HG03108 (cell line): Measurements from ENCODE around the gene HTR6.
A peak's percentile ranks its signal among the peaks of the same experiment; 100 is the strongest.
"Not testable (repeated sequence)": the region's sequence is repeated elsewhere in the genome, so short reads cannot be mapped to it uniquely, and the experiment has no call there.

ENCODE experiments used
- ATAC-seq: cut with Tn5 transposase; IDR thresholded peaks from one replicate; pipeline ENCODE4 v1.9.1; 2021; ENCODE audit warnings: moderate library complexity; ENCODE audit not compliant: unreplicated experiment

The HTR6 gene

GRCh38 chr1:19637606-19638005, 27.1 kb upstream of the HTR6 start:
- no peak for ATAC-seq

GRCh38 chr1:19639228-19639627, 25.4 kb upstream of the HTR6 start:
- ATAC-seq: not testable (repeated sequence)

GRCh38 chr1:19639999-19640362, 24.7 kb upstream of the HTR6 start:
- no peak for ATAC-seq

- ATAC-seq: no peak
Measured at GRCh38 chr1:19640363-19641316, 24.0 kb upstream of the HTR6 start.

GRCh38 chr1:19643121-19643520, 21.6 kb upstream of the HTR6 start:
- ATAC-seq: no peak

- peak; percentile 48 for ATAC-seq
Measured at GRCh38 chr1:19643602-19644394, 20.9 kb upstream of the HTR6 start, which contains the start of gene NBL1. NBL1 (plus strand) TSS chr1:19644311; CDS start chr1:19655031, 10,720 bp downstream.

GRCh38 chr1:19644395-19644680, 20.3 kb upstream of the HTR6 start:
- ATAC-seq: no peak

- ATAC-seq: no peak
Measured at GRCh38 chr1:19644681-19645410, 19.8 kb upstream of the HTR6 start.

GRCh38 chr1:19645411-19646251, 19.0 kb upstream of the HTR6 start:
- ATAC-seq: no peak

GRCh38 chr1:19646377-19647319, 18.0 kb upstream of the HTR6 start:
- ATAC-seq: no peak

GRCh38 chr1:19647643-19648042, 17.0 kb upstream of the HTR6 start:
- no peak for ATAC-seq

GRCh38 chr1:19648239-19648638, 16.4 kb upstream of the HTR6 start:
- no peak for ATAC-seq

- ATAC-seq: no peak
Measured at GRCh38 chr1:19648689-19649088, 16.0 kb upstream of the HTR6 start.

- no peak for ATAC-seq
Measured at GRCh38 chr1:19650416-19651140, 14.1 kb upstream of the HTR6 start.

GRCh38 chr1:19651141-19651737, 13.4 kb upstream of the HTR6 start:
- no peak for ATAC-seq

GRCh38 chr1:19654386-19654785, 10.3 kb upstream of the HTR6 start:
- ATAC-seq: no peak

GRCh38 chr1:19654886-19655717, 9.6 kb upstream of the HTR6 start:
- ATAC-seq: no peak

GRCh38 chr1:19655718-19656080, 9.0 kb upstream of the HTR6 start:
- no peak for ATAC-seq
